ENCODE measurements around the gene CUX1.

The CUX1 gene

GRCh38 chr7:101956130-101956529 lies 138.7 kb downstream of the CUX1 start:
- peaks cover 5% of the 10 kb centered on the region for H3K36me3 ChIP-seq
- no peak overlapping the region for H3K4me3 ChIP-seq (ENCODE audit: low read depth in 1 of 2, low read length in 1 of 2)
- no peak overlapping the region for H3K27ac ChIP-seq
- H3K27me3 ChIP-seq = no peaks in the 10 kb centered on the region
- H3K4me1 ChIP-seq (ENCODE audit: control insufficient read depth in 1 of 2, insufficient read depth in 1 of 2, low read depth in 1 of 2, low read length in 1 of 2) = peaks cover 6 to 9% of the 10 kb centered on the region in 2 experiments
- TF ChIP-seq CTCF (IDR thresholded peaks at IDR 0.05) = no peak
- H3K9me3 ChIP-seq = no peaks in the 10 kb centered on the region

- Histone ChIP-seq H3K27ac (no peak overlapping the region), H3K9me3 (no peaks in the 10 kb centered on the region), H3K4me3 (ENCODE audit: low read depth in 1 of 2, low read length in 1 of 2) (no peak overlapping the region), H3K27me3 (no peaks in the 10 kb centered on the region), H3K36me3 (no peaks in the 10 kb centered on the region), H3K4me1 (ENCODE audit: control insufficient read depth in 1 of 2, insufficient read depth in 1 of 2, low read depth in 1 of 2, low read length in 1 of 2) (peaks cover 6 to 9% of the 10 kb centered on the region in 2 experiments)
- no peak for TF ChIP-seq CTCF (IDR thresholded peaks at IDR 0.05)
Measured at GRCh38 chr7:101957744-101958525, 140.5 kb downstream of the CUX1 start.

GRCh38 chr7:101959342-101959741 lies 141.9 kb downstream of the CUX1 start:
- Histone ChIP-seq H3K36me3 (no peaks in the 10 kb centered on the region), H3K4me3 (ENCODE audit: low read depth in 1 of 2, low read length in 1 of 2) (no peak overlapping the region), H3K4me1 (ENCODE audit: control insufficient read depth in 1 of 2, insufficient read depth in 1 of 2, low read depth in 1 of 2, low read length in 1 of 2) (peaks cover 6 to 7% of the 10 kb centered on the region in 2 experiments), H3K27ac (no peak overlapping the region), H3K9me3 (no peaks in the 10 kb centered on the region), H3K27me3 (no peaks in the 10 kb centered on the region)
- no peak for TF ChIP-seq CTCF (IDR thresholded peaks at IDR 0.05)

- TF ChIP-seq CTCF (IDR thresholded peaks at IDR 0.05) = no peak
Measured at GRCh38 chr7:101959829-101960228, 142.4 kb downstream of the CUX1 start.

DNA sequence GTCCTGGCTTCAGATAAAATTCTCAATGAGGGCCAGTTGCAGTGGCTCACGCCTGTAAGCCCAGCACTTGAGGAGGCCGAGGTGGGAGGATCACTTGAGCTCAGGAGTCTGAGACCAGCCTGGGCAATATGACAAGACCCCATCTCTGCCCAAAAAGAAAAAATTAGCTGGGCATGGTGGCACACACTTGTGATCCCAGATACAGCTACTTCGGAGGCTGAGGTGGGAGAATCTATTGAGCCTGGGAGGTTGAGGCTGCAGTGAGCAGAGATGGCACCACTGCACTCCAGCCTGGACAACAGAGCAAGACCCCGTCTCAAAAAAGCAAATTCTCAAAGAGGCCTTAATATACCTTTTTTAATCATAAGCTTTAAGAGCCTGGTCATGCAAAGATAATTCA lies 142.9 kb downstream of the CUX1 start:
- Histone ChIP-seq H3K27ac (no peak overlapping the region), H3K4me1 (ENCODE audit: control insufficient read depth in 1 of 2, insufficient read depth in 1 of 2, low read depth in 1 of 2, low read length in 1 of 2) (no peaks in the 10 kb centered on the region), H3K4me3 (ENCODE audit: low read depth in 1 of 2, low read length in 1 of 2) (no peak overlapping the region), H3K27me3 (no peaks in the 10 kb centered on the region), H3K36me3 (peaks cover 7% of the 10 kb centered on the region), H3K9me3 (no peaks in the 10 kb centered on the region)
- TF ChIP-seq CTCF (IDR thresholded peaks at IDR 0.05) = no peak

More at GRCh38 chr7:101959829-101960228, 142.4 kb downstream of the CUX1 start:
- no peak overlapping the region for H3K27ac ChIP-seq
- H3K4me1 ChIP-seq (ENCODE audit: control insufficient read depth in 1 of 2, insufficient read depth in 1 of 2, low read depth in 1 of 2, low read length in 1 of 2) = peaks cover under 1 to 2% of the 10 kb centered on the region in 2 experiments
- no peaks in the 10 kb centered on the region for H3K27me3 ChIP-seq
- H3K9me3 ChIP-seq = no peaks in the 10 kb centered on the region
- H3K36me3 ChIP-seq = peaks cover 3% of the 10 kb centered on the region
- no peak overlapping the region for H3K4me3 ChIP-seq (ENCODE audit: low read depth in 1 of 2, low read length in 1 of 2)

All from neutrophil (primary cell).